PC-3 (cell line): ENCODE results near the gene LGALS3BP. TPM values are rescaled to one million over a fixed set of nuclear protein-coding genes. Genes with fewer than 3 reads are reported as not detected.
A peak's percentile ranks its signal among the peaks of the same experiment; 100 is the strongest.

Experiments
- ATAC-seq: fragments of 200-7000 bp; cut with Tn5 transposase; 2 replicates; pipeline ENCODE4 v1.9.1; 2020; ENCODE audit warnings: mild to moderate bottlenecking, moderate library complexity
- BruUV-seq: library from RNA; stranded (reverse); fragments of 400-500 nt; replicated peaks from 2 replicates; lab custom pipeline; 2021; lab: Mats Ljungman, UMichigan
- CTCF ChIA-PET: fragments of 300-600 bp; sonication (Branson Sonifier 250); formaldehyde crosslinking; loops from one replicate; lab custom pipeline; 2022; ENCODE audit warnings: antibody characterized with exemption; lab: Charles Lee
- POLR2A ChIA-PET: fragments of 300-600 bp; sonication (Branson Sonifier 250); formaldehyde crosslinking; loops from one replicate; lab custom pipeline; 2022; ENCODE audit warnings: antibody characterized with exemption; ENCODE audit not compliant: unreplicated experiment; lab: Charles Lee
- DNase-seq: peaks from one replicate; pipeline ENCODE4 v3.0.0-alpha.2; 2015
- H2AFZ ChIP-seq: fragments of 300-600 bp; sonication (generic); 2 replicates; pipeline ENCODE4 v1.6.0; 2016; ENCODE audit warnings: antibody characterized with exemption, low read length
- H3F3A ChIP-seq: fragments of 300-600 bp; sonication (generic); one replicate; pipeline ENCODE4 v1.6.0; 2017; ENCODE audit warnings: antibody characterized with exemption, low read length, control low read depth, mild to moderate bottlenecking; ENCODE audit not compliant: unreplicated experiment
- H3K27ac ChIP-seq: fragments of 300-600 bp; sonication (generic); 2 replicates; pipeline ENCODE4 v1.5.1; 2016; ENCODE audit warnings: mild to moderate bottlenecking, low read length
- H3K27me3 ChIP-seq: fragments of 300-600 bp; sonication (generic); 2 replicates; pipeline ENCODE4 v1.6.1; 2016; ENCODE audit warnings: low read length, mixed read lengths
- H3K36me3 ChIP-seq: fragments of 300-600 bp; sonication (generic); 2 replicates; pipeline ENCODE4 v1.6.1; 2016; ENCODE audit warnings: low read depth, mixed run types, low read length, mixed read lengths
- H3K4me1 ChIP-seq: fragments of 300-600 bp; sonication (generic); 2 replicates; pipeline ENCODE4 v1.5.1; 2016; ENCODE audit warnings: low read length; ENCODE audit not compliant: insufficient read depth
- H3K4me2 ChIP-seq: fragments of 300-600 bp; sonication (generic); 2 replicates; pipeline ENCODE4 v1.6.0; 2016; ENCODE audit warnings: low read length
- H3K4me3 ChIP-seq: fragments of 300-600 bp; sonication (generic); 2 replicates; pipeline ENCODE4 v1.5.1; 2016; ENCODE audit warnings: mild to moderate bottlenecking, low read length, mixed read lengths
- H3K79me2 ChIP-seq: fragments of 300-600 bp; sonication (generic); 2 replicates; pipeline ENCODE4 v1.6.1; 2017; ENCODE audit warnings: low read length, mixed read lengths
- H3K9ac ChIP-seq: fragments of 300-600 bp; sonication (generic); 2 replicates; pipeline ENCODE4 v1.6.0; 2016; ENCODE audit warnings: mild to moderate bottlenecking, low read length
- H3K9me2 ChIP-seq: fragments of 300-600 bp; sonication (generic); replicated peaks from 2 replicates; pipeline ENCODE4 v1.6.1; 2016; ENCODE audit warnings: mixed run types, low read length, mixed read lengths
- H3K9me3 ChIP-seq: fragments of 300-600 bp; sonication (generic); 2 replicates; pipeline ENCODE4 v1.6.1; 2016; ENCODE audit warnings: low read length, mixed read lengths
- H4K20me1 ChIP-seq: fragments of 300-600 bp; sonication (generic); 2 replicates; pipeline ENCODE4 v1.6.1; 2016; ENCODE audit warnings: low read length, mixed read lengths
- CTCF ChIP-seq: fragments of 300-600 bp; sonication (generic); conservative IDR thresholded peaks from 2 replicates; pipeline ENCODE4 v1.5.1; 2017; ENCODE audit warnings: antibody characterized with exemption, low read depth, mild to moderate bottlenecking, low read length
- EZH2 ChIP-seq: fragments of 300-600 bp; sonication (generic); IDR thresholded peaks from one replicate; pipeline ENCODE4 v1.6.1; 2017; ENCODE audit warnings: antibody characterized with exemption, mild to moderate bottlenecking, low read length; ENCODE audit not compliant: unreplicated experiment
- EZH2phosphoT487 ChIP-seq: fragments of 300-600 bp; sonication (generic); IDR thresholded peaks from 2 replicates; pipeline ENCODE4 v1.6.1; 2018; ENCODE audit warnings: mild to moderate bottlenecking, antibody characterized with exemption, low read length, borderline replicate concordance
- intact Hi-C: fragments of 100-400 bp; cut with micrococcal nuclease; formaldehyde crosslinking; loops from 2 replicates; pipeline ENCODE4 v1.9.0; 2023
- total RNA-seq: library from RNA; depleted of rRNA; stranded (reverse); fragments of >200 nt; gene quantifications from 2 replicates; pipeline ENCODE4 v1.2.3, GENCODE V29; 2014

LGALS3BP gene
- total RNA-seq, 1 experiment from 2014 or later, result 72.4 TPM

GRCh38 chr17:79019632-79020584, 40.2 kb upstream of the LGALS3BP start:
- no peaks in the 10 kb centered on the region for H3K36me3 ChIP-seq
- H3K27me3 ChIP-seq, result no peaks in the 10 kb centered on the region
- H3K4me2 ChIP-seq, result no peak overlapping the region
- no TSS peak for BruUV-seq
- peaks cover 4% of the 10 kb centered on the region; the same call in 1 of the 2 replicates for H3K9me3 ChIP-seq
- no peak overlapping the region for H3K4me3 ChIP-seq
- H3F3A ChIP-seq, result no peaks in the 10 kb centered on the region
- H3K79me2 ChIP-seq, result no peaks in the 10 kb centered on the region
- 0 out of 2 replicates have a peak overlapping the region, but pooled peaks have one; percentile 4 for H2AFZ ChIP-seq
- no peak overlapping the region for H3K9ac ChIP-seq
- POLR2A ChIA-PET, result no interaction called here
- no peak overlapping the region for H3K27ac ChIP-seq
- H4K20me1 ChIP-seq, result no peaks in the 10 kb centered on the region
- CTCF ChIA-PET, result interaction anchor here (2.3 kb wide), 1 partner anchor 22 kb away, joined by 10 read pairs; no protein-coding TSS in a partner anchor
- TF ChIP-seq CTCF (peak; percentile 99), EZH2 (no peak)
- peak; percentile 86 for DNase-seq
- H3K9me2 ChIP-seq, result no peaks in the 10 kb centered on the region
- ATAC-seq, result peak; percentile 55
- intact Hi-C loops, result loop anchor here (1.0 kb wide), 3 partner anchors 22 to 62 kb away; no protein-coding TSS in a partner anchor
- peaks cover 22% of the 10 kb centered on the region for H3K4me1 ChIP-seq

GRCh38 chr17:79019261-79019631, 39.5 kb upstream of the LGALS3BP start:
- H3K9me2 ChIP-seq, result no peaks in the 10 kb centered on the region
- H3F3A ChIP-seq, result no peaks in the 10 kb centered on the region
- H3K79me2 ChIP-seq, result no peaks in the 10 kb centered on the region
- no TSS peak for BruUV-seq
- ATAC-seq (no peak), DNase-seq (no peak)
- H3K36me3 ChIP-seq, result no peaks in the 10 kb centered on the region; the same call in 1 of the 2 replicates
- TF ChIP-seq CTCF, result no peak
- TF ChIP-seq EZH2phosphoT487, result no peak
- TF ChIP-seq EZH2, result no peak
- ChIA-PET POLR2A (no interaction called here), CTCF (no interaction called here)
- H2AFZ ChIP-seq, result no peak overlapping the region
- H3K27me3 ChIP-seq, result no peaks in the 10 kb centered on the region
- H3K27ac ChIP-seq, result no peak overlapping the region
- H3K4me1 ChIP-seq, result peaks cover 18% of the 10 kb centered on the region
- intact Hi-C loops, result loop anchor here (1.0 kb wide), 3 partner anchors 23 to 63 kb away; no protein-coding TSS in a partner anchor
- H3K9me3 ChIP-seq, result peaks cover 10% of the 10 kb centered on the region; the same call in 1 of the 2 replicates
- no peaks in the 10 kb centered on the region for H4K20me1 ChIP-seq
- no peak overlapping the region for H3K9ac ChIP-seq
- H3K4me3 ChIP-seq, result no peak overlapping the region
- H3K4me2 ChIP-seq, result no peak overlapping the region

- H3K9me3 ChIP-seq, result peaks cover 19% of the 10 kb centered on the region
- ChIA-PET POLR2A (no interaction called here), CTCF (interaction anchor here (0.6 kb wide), 2 partner anchors 23 to 30 kb away, joined by 3 to 10 read pairs; no protein-coding TSS in a partner anchor)
- no peaks in the 10 kb centered on the region; the same call in 1 of the 2 replicates for H3K36me3 ChIP-seq
- intact Hi-C loops, result no loop called here
- H3K4me3 ChIP-seq, result no peak overlapping the region
- H3K9ac ChIP-seq, result no peak overlapping the region
- ATAC-seq (no peak), DNase-seq (no peak)
- no TSS peak for BruUV-seq
- H3K27me3 ChIP-seq, result no peaks in the 10 kb centered on the region
- H2AFZ ChIP-seq, result no peak overlapping the region
- H3K79me2 ChIP-seq, result no peaks in the 10 kb centered on the region
- H3K4me2 ChIP-seq, result no peak overlapping the region
- H3F3A ChIP-seq, result no peaks in the 10 kb centered on the region
- H4K20me1 ChIP-seq, result no peaks in the 10 kb centered on the region
- H3K27ac ChIP-seq, result no peak overlapping the region
- H3K4me1 ChIP-seq, result peaks cover 12% of the 10 kb centered on the region
- H3K9me2 ChIP-seq, result no peaks in the 10 kb centered on the region
- no peak for TF ChIP-seq CTCF
- no peak for TF ChIP-seq EZH2
- TF ChIP-seq EZH2phosphoT487, result no peak
These were observed 38.6 kb upstream of the LGALS3BP start for GRCh38 chr17:79018370-79018695.
